ENCODE measurements around the gene TSEN2. TPM values are rescaled to one million over a fixed set of nuclear protein-coding genes. Genes with fewer than 3 reads are reported as not detected.

Gene TSEN2
- total and polyA plus RNA-seq, 2 of the 13 experiments (the other 11 are each of a cell fraction or from before 2014, with no cell fraction given), result 11.0 to 17.3 TPM

DNA sequence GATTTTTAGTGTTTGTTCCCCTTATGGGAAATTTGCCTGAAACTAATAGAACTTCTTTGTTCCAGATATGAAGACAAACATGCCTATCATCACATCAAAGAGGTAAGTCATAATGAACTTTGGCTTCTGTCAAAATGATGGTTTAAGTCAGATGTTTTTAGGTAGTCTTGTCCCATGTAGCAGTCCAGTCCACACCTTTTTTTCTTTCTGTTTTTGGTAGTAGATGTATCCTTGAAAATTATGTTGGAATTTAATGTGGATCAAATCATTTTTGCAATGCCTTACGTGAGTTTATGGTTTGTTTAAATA is 12.1 kb downstream of the TSEN2 start (continued):
- TF ChIP-seq, protein P1, sequence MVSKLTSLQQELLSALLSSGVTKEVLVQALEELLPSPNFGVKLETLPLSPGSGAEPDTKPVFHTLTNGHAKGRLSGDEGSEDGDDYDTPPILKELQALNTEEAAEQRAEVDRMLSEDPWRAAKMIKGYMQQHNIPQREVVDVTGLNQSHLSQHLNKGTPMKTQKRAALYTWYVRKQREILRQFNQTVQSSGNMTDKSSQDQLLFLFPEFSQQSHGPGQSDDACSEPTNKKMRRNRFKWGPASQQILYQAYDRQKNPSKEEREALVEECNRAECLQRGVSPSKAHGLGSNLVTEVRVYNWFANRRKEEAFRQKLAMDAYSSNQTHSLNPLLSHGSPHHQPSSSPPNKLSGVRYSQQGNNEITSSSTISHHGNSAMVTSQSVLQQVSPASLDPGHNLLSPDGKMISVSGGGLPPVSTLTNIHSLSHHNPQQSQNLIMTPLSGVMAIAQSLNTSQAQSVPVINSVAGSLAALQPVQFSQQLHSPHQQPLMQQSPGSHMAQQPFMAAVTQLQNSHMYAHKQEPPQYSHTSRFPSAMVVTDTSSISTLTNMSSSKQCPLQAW (CRISPR knock-in tag; IDR thresholded peaks at IDR 0.05), result no peak
- TF ChIP-seq, protein P2, sequence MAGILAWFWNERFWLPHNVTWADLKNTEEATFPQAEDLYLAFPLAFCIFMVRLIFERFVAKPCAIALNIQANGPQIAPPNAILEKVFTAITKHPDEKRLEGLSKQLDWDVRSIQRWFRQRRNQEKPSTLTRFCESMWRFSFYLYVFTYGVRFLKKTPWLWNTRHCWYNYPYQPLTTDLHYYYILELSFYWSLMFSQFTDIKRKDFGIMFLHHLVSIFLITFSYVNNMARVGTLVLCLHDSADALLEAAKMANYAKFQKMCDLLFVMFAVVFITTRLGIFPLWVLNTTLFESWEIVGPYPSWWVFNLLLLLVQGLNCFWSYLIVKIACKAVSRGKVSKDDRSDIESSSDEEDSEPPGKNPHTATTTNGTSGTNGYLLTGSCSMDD (CRISPR knock-in tag; IDR thresholded peaks at IDR 0.05), result no peak
- TF ChIP-seq, protein P3, sequence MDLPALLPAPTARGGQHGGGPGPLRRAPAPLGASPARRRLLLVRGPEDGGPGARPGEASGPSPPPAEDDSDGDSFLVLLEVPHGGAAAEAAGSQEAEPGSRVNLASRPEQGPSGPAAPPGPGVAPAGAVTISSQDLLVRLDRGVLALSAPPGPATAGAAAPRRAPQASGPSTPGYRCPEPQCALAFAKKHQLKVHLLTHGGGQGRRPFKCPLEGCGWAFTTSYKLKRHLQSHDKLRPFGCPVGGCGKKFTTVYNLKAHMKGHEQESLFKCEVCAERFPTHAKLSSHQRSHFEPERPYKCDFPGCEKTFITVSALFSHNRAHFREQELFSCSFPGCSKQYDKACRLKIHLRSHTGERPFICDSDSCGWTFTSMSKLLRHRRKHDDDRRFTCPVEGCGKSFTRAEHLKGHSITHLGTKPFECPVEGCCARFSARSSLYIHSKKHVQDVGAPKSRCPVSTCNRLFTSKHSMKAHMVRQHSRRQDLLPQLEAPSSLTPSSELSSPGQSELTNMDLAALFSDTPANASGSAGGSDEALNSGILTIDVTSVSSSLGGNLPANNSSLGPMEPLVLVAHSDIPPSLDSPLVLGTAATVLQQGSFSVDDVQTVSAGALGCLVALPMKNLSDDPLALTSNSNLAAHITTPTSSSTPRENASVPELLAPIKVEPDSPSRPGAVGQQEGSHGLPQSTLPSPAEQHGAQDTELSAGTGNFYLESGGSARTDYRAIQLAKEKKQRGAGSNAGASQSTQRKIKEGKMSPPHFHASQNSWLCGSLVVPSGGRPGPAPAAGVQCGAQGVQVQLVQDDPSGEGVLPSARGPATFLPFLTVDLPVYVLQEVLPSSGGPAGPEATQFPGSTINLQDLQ (CRISPR knock-in tag; IDR thresholded peaks at IDR 0.05), result no peak
- TF ChIP-seq HOXA5 (CRISPR knock-in tag; IDR thresholded peaks at IDR 0.05) (no peak), ZSCAN9 (CRISPR knock-in tag; IDR thresholded peaks at IDR 0.05; ENCODE audit: borderline replicate concordance) (no peak), ZNF225 (CRISPR knock-in tag; IDR thresholded peaks at IDR 0.05) (no peak), RAD51 (IDR thresholded peaks at IDR 0.05; ENCODE audit: borderline replicate concordance) (no peak), NFIC (IDR thresholded peaks at IDR 0.05; ENCODE audit: low read length) (no peak), HNF4A (CRISPR knock-in tag; IDR thresholded peaks at IDR 0.05) (peak; percentile 50; the same call in 1 of the 2 replicates), GFI1 (CRISPR knock-in tag; IDR thresholded peaks at IDR 0.05; ENCODE audit: borderline replicate concordance) (peak; percentile 28; the same call in 1 of the 2 replicates), NBN (conservative IDR thresholded peaks at IDR 0.05) (no peak), SNAI1 (CRISPR knock-in tag; IDR thresholded peaks at IDR 0.05; ENCODE audit: borderline replicate concordance) (no peak), GZF1 (CRISPR knock-in tag; IDR thresholded peaks at IDR 0.05) (no peak)
- TF ChIP-seq, protein P4, sequence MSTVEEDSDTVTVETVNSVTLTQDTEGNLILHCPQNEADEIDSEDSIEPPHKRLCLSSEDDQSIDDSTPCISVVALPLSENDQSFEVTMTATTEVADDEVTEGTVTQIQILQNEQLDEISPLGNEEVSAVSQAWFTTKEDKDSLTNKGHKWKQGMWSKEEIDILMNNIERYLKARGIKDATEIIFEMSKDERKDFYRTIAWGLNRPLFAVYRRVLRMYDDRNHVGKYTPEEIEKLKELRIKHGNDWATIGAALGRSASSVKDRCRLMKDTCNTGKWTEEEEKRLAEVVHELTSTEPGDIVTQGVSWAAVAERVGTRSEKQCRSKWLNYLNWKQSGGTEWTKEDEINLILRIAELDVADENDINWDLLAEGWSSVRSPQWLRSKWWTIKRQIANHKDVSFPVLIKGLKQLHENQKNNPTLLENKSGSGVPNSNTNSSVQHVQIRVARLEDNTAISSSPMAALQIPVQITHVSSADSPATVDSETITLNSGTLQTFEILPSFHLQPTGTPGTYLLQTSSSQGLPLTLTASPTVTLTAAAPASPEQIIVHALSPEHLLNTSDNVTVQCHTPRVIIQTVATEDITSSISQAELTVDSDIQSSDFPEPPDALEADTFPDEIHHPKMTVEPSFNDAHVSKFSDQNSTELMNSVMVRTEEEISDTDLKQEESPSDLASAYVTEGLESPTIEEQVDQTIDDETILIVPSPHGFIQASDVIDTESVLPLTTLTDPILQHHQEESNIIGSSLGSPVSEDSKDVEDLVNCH (CRISPR knock-in tag; IDR thresholded peaks at IDR 0.05), result no peak
- TF ChIP-seq, protein P5, sequence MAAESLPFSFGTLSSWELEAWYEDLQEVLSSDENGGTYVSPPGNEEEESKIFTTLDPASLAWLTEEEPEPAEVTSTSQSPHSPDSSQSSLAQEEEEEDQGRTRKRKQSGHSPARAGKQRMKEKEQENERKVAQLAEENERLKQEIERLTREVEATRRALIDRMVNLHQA (CRISPR knock-in tag; IDR thresholded peaks at IDR 0.05), result no peak
- TF ChIP-seq, protein P6, sequence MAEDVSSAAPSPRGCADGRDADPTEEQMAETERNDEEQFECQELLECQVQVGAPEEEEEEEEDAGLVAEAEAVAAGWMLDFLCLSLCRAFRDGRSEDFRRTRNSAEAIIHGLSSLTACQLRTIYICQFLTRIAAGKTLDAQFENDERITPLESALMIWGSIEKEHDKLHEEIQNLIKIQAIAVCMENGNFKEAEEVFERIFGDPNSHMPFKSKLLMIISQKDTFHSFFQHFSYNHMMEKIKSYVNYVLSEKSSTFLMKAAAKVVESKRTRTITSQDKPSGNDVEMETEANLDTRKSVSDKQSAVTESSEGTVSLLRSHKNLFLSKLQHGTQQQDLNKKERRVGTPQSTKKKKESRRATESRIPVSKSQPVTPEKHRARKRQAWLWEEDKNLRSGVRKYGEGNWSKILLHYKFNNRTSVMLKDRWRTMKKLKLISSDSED (CRISPR knock-in tag; IDR thresholded peaks at IDR 0.05), result no peak
- TF ChIP-seq, protein P7, sequence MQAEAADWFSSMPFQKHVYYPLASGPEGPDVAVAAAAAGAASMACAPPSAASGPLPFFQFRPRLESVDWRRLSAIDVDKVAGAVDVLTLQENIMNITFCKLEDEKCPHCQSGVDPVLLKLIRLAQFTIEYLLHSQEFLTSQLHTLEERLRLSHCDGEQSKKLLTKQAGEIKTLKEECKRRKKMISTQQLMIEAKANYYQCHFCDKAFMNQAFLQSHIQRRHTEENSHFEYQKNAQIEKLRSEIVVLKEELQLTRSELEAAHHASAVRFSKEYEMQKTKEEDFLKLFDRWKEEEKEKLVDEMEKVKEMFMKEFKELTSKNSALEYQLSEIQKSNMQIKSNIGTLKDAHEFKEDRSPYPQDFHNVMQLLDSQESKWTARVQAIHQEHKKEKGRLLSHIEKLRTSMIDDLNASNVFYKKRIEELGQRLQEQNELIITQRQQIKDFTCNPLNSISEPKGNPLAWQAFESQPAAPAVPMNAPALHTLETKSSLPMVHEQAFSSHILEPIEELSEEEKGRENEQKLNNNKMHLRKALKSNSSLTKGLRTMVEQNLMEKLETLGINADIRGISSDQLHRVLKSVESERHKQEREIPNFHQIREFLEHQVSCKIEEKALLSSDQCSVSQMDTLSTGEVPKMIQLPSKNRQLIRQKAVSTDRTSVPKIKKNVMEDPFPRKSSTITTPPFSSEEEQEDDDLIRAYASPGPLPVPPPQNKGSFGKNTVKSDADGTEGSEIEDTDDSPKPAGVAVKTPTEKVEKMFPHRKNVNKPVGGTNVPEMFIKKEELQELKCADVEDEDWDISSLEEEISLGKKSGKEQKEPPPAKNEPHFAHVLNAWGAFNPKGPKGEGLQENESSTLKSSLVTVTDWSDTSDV (CRISPR knock-in tag; IDR thresholded peaks at IDR 0.05), result no peak
